GM13977 (cell line): ENCODE results near the gene FILIP1L.

ENCODE experiments used
- DNase-seq: peaks from one replicate; pipeline ENCODE4 v3.0.0; 2012; ENCODE audit warnings: low spot score
- in situ Hi-C: fragments of 300-500 bp; cut with MboI; formaldehyde crosslinking; loops from one replicate; pipeline ENCODE4 v1.12.0; 2022; ENCODE audit warnings: low sequenced_read_pairs, low pct_unique_long_range_greater_than_20kb, mixed read lengths, inconsistent platforms; ENCODE audit not compliant: unreplicated experiment
- TF ChIP-seq, protein P1 (sequence below): IDR thresholded peaks from 2 replicates; pipeline ENCODE4 v1.5.1; 2012; ENCODE audit warnings: mild to moderate bottlenecking, control low read depth; ENCODE audit not compliant: insufficient read depth; ENCODE audit errors: extremely low read depth, missing control alignments

FILIP1L gene

DNA sequence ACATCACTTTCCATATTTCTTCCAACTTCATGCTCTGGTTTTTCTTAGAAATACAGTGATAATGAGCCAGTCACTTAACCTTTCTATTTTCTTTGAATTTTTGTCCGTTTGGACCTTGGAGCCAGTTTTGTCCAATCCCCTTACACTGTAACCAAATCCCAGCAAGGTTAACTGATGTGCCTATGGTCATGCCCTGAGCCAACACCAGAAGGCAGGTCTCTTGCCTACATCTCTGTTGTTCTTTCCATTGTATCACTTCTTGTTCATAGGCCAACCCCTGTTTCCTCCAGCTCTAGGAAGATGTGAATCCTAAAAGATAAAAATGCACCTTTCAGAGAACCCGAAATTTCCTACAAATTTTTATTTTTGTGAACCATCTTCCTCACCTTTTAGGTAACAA is 174.0 kb downstream of the FILIP1L start:
- no peak for DNase-seq
- TF ChIP-seq, protein P1, sequence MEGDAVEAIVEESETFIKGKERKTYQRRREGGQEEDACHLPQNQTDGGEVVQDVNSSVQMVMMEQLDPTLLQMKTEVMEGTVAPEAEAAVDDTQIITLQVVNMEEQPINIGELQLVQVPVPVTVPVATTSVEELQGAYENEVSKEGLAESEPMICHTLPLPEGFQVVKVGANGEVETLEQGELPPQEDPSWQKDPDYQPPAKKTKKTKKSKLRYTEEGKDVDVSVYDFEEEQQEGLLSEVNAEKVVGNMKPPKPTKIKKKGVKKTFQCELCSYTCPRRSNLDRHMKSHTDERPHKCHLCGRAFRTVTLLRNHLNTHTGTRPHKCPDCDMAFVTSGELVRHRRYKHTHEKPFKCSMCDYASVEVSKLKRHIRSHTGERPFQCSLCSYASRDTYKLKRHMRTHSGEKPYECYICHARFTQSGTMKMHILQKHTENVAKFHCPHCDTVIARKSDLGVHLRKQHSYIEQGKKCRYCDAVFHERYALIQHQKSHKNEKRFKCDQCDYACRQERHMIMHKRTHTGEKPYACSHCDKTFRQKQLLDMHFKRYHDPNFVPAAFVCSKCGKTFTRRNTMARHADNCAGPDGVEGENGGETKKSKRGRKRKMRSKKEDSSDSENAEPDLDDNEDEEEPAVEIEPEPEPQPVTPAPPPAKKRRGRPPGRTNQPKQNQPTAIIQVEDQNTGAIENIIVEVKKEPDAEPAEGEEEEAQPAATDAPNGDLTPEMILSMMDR = no peak
- in situ Hi-C loops = no loop called here

DNA sequence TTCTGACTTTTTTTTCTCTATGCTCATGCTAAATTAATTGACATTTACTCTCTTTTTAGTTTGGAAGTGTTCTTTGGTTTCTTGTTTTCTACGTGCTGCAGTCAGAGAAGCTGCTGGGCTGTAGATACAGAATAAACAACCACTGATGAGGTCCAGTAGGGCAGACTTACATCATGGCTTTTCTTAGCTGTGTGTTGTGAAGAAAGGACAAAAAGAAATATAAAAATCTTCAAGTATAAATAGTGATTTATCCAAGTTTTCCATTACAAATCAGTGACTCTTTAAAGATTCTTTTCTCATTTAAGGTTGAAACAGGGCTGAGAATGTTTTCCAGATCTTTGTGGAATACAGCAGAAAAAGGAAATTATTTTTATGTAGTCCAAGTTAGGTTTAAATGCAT is 174.4 kb downstream of the FILIP1L start:
- no peak for DNase-seq
- TF ChIP-seq, protein P1 = no peak
- in situ Hi-C loops = no loop called here

DNA sequence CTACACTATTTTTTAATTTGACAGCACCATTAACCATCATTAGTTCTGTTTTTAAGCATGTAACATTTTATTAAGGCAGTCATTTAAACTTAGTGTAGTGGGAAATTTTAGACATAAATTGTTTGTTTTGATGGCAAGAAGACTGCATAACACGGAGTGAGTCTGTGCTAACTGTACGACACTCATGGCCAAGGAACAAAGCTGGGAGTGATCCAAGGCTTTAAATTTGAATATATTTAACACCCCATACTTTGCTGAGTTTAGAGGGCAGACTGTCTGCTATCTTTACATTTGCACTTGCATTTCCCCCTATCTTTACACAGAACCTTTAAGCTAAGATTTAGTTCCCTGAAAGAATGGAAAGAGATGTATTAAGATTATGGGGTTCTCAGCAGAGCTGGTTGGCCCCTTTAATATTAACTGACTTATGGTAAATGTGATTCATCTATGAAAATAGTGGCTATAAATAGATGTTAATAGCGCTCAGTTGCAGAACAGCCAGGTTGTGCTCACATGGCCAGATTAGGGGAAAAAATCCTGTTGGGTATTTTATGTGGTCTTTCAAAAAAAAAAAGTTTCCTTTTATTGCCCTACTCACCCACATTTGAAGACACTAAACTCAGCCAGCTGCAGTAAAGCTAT is 175.9 kb downstream of the FILIP1L start:
- peak; percentile 37 for DNase-seq
- TF ChIP-seq, protein P1 = no peak
- in situ Hi-C loops = no loop called here

DNA sequence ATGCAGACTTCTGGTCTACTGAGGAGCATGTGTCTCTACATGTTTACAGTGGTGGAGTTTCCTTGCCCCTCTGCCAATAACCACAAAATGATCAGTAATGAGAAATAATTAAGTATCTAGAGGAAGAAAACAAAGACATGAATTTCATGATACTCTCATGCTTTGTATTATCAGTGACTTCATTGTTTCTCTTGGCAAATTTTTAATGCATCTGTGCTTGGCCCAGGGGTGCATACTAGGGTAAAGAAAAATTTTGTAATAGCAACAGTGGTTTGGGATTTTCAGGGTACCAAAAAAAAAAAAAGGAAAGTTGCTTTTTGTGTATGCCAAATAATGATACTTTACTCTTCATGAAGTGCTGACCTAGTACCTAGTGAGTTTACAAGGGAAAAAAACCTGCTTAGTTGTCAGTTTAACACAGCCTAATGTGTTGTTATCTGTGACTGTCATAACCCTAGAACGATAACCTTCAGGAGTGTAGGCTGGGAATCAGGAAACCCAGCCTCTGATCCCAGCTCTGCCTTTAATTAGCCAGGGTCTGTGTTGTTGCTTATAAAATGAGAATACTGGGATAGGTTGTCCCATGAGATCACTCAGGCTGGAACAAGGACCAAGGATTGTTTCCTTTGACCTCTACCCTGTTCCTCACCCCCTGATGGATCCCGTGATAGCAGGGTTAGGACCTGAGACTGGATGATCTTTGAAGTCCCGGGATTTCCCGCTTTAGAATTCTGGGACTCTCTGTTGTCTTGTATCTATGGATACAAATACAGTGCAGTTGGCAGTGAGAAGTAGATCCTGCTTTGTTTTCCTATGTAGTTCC is 179.1 kb downstream of the FILIP1L start:
- in situ Hi-C loops = no loop called here
- DNase-seq = no peak
- TF ChIP-seq, protein P1 = no peak

DNA sequence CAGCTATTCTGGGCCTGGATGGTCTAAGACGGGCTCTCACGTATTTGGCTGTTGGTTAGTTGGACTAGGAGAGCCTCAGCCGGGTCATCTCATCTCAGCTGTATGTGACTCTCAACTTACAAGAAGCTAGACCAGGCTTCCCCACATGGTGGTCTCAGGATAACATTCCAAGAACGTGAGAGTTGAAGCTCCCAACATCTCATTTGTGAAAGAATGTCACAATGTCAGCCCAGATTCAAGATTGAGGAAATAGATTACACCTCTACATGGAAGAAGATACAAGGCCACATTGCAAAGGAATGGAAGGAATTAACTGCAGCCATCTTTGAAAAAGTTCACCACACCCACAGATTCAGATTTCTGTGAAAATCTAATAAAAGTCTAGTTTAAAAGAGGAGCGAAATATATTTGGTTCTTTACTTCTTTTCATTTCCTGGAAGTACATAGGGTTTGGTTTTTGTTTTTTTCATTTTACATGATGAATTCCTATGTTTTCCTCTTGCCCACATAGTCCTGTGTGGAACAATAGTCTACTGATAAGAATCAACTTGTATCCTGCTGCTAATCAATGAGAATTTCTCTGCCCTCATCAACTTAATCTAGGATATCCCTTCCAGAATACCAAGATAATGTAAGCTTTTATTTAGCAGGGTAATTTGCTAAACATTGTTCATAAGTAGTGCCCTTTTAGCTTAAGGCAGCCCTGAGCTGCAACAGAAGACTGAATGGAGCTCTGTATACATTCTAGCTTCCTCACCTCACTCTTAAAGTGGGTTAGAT is 180.1 kb downstream of the FILIP1L start:
- in situ Hi-C loops = no loop called here
- TF ChIP-seq, protein P1 = no peak
- no peak for DNase-seq

DNA sequence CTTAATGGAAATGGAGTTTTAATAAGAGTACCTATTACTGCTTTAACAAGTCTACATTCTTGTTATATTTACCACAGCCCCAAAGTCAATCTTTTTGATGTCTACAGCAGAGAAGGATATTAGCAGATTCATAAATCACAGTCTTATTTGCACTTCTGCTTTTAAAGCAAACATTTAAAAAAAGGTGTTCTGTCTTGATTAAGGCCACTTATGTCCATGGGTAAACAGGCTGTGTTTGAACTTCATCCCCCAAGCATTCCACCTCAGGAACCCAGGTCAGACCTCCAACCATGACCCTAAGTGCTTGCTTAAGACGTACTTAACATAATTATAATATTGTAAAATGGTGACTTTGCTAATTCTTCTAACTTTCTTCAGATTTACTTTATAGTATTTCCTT is 183.2 kb downstream of the FILIP1L start:
- TF ChIP-seq, protein P1 = no peak
- DNase-seq = no peak
- in situ Hi-C loops = no loop called here
